ENCODE measurements around the gene EFHC1.

GRCh38 chr6:52543729-52544601 is 123.8 kb downstream of the EFHC1 start:
- TF ChIP-seq, protein P1, sequence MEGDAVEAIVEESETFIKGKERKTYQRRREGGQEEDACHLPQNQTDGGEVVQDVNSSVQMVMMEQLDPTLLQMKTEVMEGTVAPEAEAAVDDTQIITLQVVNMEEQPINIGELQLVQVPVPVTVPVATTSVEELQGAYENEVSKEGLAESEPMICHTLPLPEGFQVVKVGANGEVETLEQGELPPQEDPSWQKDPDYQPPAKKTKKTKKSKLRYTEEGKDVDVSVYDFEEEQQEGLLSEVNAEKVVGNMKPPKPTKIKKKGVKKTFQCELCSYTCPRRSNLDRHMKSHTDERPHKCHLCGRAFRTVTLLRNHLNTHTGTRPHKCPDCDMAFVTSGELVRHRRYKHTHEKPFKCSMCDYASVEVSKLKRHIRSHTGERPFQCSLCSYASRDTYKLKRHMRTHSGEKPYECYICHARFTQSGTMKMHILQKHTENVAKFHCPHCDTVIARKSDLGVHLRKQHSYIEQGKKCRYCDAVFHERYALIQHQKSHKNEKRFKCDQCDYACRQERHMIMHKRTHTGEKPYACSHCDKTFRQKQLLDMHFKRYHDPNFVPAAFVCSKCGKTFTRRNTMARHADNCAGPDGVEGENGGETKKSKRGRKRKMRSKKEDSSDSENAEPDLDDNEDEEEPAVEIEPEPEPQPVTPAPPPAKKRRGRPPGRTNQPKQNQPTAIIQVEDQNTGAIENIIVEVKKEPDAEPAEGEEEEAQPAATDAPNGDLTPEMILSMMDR (IDR thresholded peaks at IDR 0.05; ENCODE audit: low read depth, low read length, poor library complexity, severe bottlenecking), result no peak
- TF ChIP-seq EZH2phosphoT487 (IDR thresholded peaks at IDR 0.05; ENCODE audit: borderline replicate concordance, low read length), result no peak

Data from DOHH2 (cell line).